CD4-positive, alpha-beta T cell treated with Interleukin-6 at 100 ng/mL for 8 hours (primary cell): ENCODE measurements around the gene HGD.

ENCODE experiments used
- DNase-seq: peaks from one replicate; pipeline ENCODE4 v3.0.0-alpha.2; 2020; ENCODE audit warnings: mixed read lengths, low spot score

HGD gene

DNA sequence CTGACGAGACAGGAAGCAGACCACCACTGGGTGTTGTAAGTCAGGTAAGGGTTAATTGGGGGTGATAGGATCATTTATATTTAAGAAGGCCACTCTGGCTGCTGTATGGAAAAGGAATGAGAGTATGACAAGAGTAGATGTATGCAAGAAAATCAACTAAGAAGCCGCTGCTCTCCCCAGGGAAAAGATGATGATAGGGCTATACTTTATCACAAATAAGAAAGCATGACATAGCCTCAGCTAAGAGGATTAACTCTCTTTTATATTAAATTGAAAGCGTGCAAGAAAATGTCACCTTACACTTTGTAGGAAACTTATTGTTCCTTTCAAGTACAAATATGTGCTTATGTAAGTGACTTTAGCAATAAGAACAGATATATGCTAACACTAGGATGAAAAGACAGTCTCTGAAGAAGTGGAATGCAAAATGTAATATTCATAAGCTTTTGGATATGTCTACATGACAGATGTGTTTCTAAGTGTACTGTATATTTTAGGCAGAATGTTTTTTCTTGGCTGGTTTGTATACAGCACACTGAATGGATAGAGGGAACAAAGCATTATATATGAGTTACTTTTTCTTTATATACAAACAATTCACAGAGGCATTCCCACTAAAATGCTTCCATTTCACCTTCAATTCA, 94.6 kb downstream of the HGD start:
- DNase-seq = no peak
